Measurements from ENCODE around the gene PIK3CB. TPM values are rescaled to one million over a fixed set of nuclear protein-coding genes. Genes with fewer than 3 reads are reported as not detected.
A peak's percentile ranks its signal among the peaks of the same experiment; 100 is the strongest.

The PIK3CB gene
- total RNA-seq, 1 donor from 2014 or later, result 18.3 TPM

GRCh38 chr3:138688871-138689299 is 145.8 kb downstream of the PIK3CB start:
- Mint-ChIP-seq H3K9me3 (ENCODE audit: low read depth) (no peaks in the 10 kb centered on the region), H3K4me1 (ENCODE audit: low read depth) (peaks cover 25% of the 10 kb centered on the region), H3K27me3 (no peaks in the 10 kb centered on the region), H3K27ac (no peak overlapping the region), H3K4me3 (ENCODE audit: low read depth) (no peak overlapping the region), H3K36me3 (ENCODE audit: insufficient read depth) (peaks cover 6% of the 10 kb centered on the region)
- TF ChIP-seq CTCF (IDR thresholded peaks at IDR 0.05; ENCODE audit: unreplicated experiment), result no peak
- DNase-seq (ENCODE audit: low spot score, unreplicated experiment), result no peak

GRCh38 chr3:138687236-138687635 is 147.5 kb downstream of the PIK3CB start:
- TF ChIP-seq CTCF (IDR thresholded peaks at IDR 0.05; ENCODE audit: unreplicated experiment), result no peak
- Mint-ChIP-seq H3K4me3 (ENCODE audit: low read depth) (peak overlapping the region; percentile 35), H3K36me3 (ENCODE audit: insufficient read depth) (peaks cover 7% of the 10 kb centered on the region), H3K27ac (peak overlapping the region; percentile 26), H3K9me3 (ENCODE audit: low read depth) (no peaks in the 10 kb centered on the region), H3K27me3 (no peaks in the 10 kb centered on the region), H3K4me1 (ENCODE audit: low read depth) (peaks cover 29% of the 10 kb centered on the region)
- no peak for DNase-seq (ENCODE audit: low spot score, unreplicated experiment)

- H3K9me3 Mint-ChIP-seq (ENCODE audit: low read depth), result no peaks in the 10 kb centered on the region
- peaks cover 32% of the 10 kb centered on the region for H3K4me1 Mint-ChIP-seq (ENCODE audit: low read depth)
- no peak for DNase-seq (ENCODE audit: low spot score, unreplicated experiment)
- peak overlapping the region; percentile 35 for H3K4me3 Mint-ChIP-seq (ENCODE audit: low read depth)
- peak overlapping the region; percentile 26 for H3K27ac Mint-ChIP-seq
- no peaks in the 10 kb centered on the region for H3K27me3 Mint-ChIP-seq
- H3K36me3 Mint-ChIP-seq (ENCODE audit: insufficient read depth), result peaks cover 5% of the 10 kb centered on the region
- no peak for TF ChIP-seq CTCF (IDR thresholded peaks at IDR 0.05; ENCODE audit: unreplicated experiment)
These were observed 147.9 kb downstream of the PIK3CB start for GRCh38 chr3:138686771-138687221.

GRCh38 chr3:138684396-138684795 is 150.3 kb downstream of the PIK3CB start:
- Mint-ChIP-seq H3K9me3 (ENCODE audit: low read depth) (no peaks in the 10 kb centered on the region), H3K4me1 (ENCODE audit: low read depth) (peaks cover 38% of the 10 kb centered on the region), H3K4me3 (ENCODE audit: low read depth) (no peak overlapping the region), H3K27me3 (no peaks in the 10 kb centered on the region), H3K36me3 (ENCODE audit: insufficient read depth) (peaks cover 8% of the 10 kb centered on the region), H3K27ac (peak overlapping the region; percentile 8)
- DNase-seq (ENCODE audit: low spot score, unreplicated experiment), result no peak
- TF ChIP-seq CTCF (IDR thresholded peaks at IDR 0.05; ENCODE audit: unreplicated experiment), result no peak

- no peaks in the 10 kb centered on the region for H3K27me3 Mint-ChIP-seq
- no peaks in the 10 kb centered on the region for H3K9me3 Mint-ChIP-seq (ENCODE audit: low read depth)
- no peak for TF ChIP-seq CTCF (IDR thresholded peaks at IDR 0.05; ENCODE audit: unreplicated experiment)
- peaks cover 10% of the 10 kb centered on the region for H3K36me3 Mint-ChIP-seq (ENCODE audit: insufficient read depth)
- peak overlapping the region; percentile 50 for H3K27ac Mint-ChIP-seq
- no peak overlapping the region for H3K4me3 Mint-ChIP-seq (ENCODE audit: low read depth)
- no peak for DNase-seq (ENCODE audit: low spot score, unreplicated experiment)
- H3K4me1 Mint-ChIP-seq (ENCODE audit: low read depth), result peaks cover 33% of the 10 kb centered on the region
These were observed 152.1 kb downstream of the PIK3CB start for GRCh38 chr3:138682648-138683047.
